ENCODE measurements around the gene PEX10.
"Not testable (repeated sequence)": the region's sequence is repeated elsewhere in the genome, so short reads cannot be mapped to it uniquely, and the experiment has no call there.

Gene PEX10

GRCh38 chr1:2412395-2412772 is at the start of gene PEX10:
Gene PEX10 (minus strand): TSS chr1:2412564. CDS start chr1:2412502, 62 bp downstream.
- peak; percentile 99 for DNase-seq

- no peak for DNase-seq
These were observed 48.8 kb upstream of the PEX10 start for GRCh38 chr1:2460996-2461751.

GRCh38 chr1:2460203-2460602 is 47.8 kb upstream of the PEX10 start:
- DNase-seq, result no peak

- DNase-seq, result no peak
These were observed 47.4 kb upstream of the PEX10 start for GRCh38 chr1:2459757-2460156.

- not testable (repeated sequence) for DNase-seq
These were observed 46.9 kb upstream of the PEX10 start for GRCh38 chr1:2459102-2459753.

- no peak for DNase-seq
These were observed 46.3 kb upstream of the PEX10 start for GRCh38 chr1:2458687-2459086.

- DNase-seq, result no peak
These were observed 45.1 kb upstream of the PEX10 start for GRCh38 chr1:2457444-2457843.

- DNase-seq, result no peak
These were observed 43.4 kb upstream of the PEX10 start for GRCh38 chr1:2455757-2456156.

GRCh38 chr1:2454227-2454626 is 41.9 kb upstream of the PEX10 start:
- DNase-seq, result no peak

- DNase-seq, result no peak
These were observed 40.6 kb upstream of the PEX10 start for GRCh38 chr1:2452932-2453315.

- DNase-seq, result no peak
These were observed 40.0 kb upstream of the PEX10 start for GRCh38 chr1:2452201-2452931.

- no peak for DNase-seq
These were observed 39.4 kb upstream of the PEX10 start for GRCh38 chr1:2451741-2452140.

GRCh38 chr1:2449636-2450454 is 37.5 kb upstream of the PEX10 start:
- DNase-seq, result no peak

- no peak for DNase-seq
These were observed 35.7 kb upstream of the PEX10 start for GRCh38 chr1:2448098-2448445.

- no peak for DNase-seq
These were observed 35.1 kb upstream of the PEX10 start for GRCh38 chr1:2447276-2448097.

- DNase-seq, result no peak
These were observed 34.5 kb upstream of the PEX10 start for GRCh38 chr1:2446861-2447260.

- no peak for DNase-seq
These were observed 34.0 kb upstream of the PEX10 start for GRCh38 chr1:2446394-2446793.

GRCh38 chr1:2445823-2446215 is 33.5 kb upstream of the PEX10 start:
- DNase-seq, result no peak

- no peak for DNase-seq
These were observed 32.9 kb upstream of the PEX10 start for GRCh38 chr1:2445162-2445822.

GRCh38 chr1:2444138-2444591 is 31.8 kb upstream of the PEX10 start:
- no peak for DNase-seq

- DNase-seq, result peak; percentile 14
These were observed 31.1 kb upstream of the PEX10 start for GRCh38 chr1:2443277-2444137.

Measured in stimulated activated CD4-positive, alpha-beta T cell treated with anti-CD3 and anti-CD28 coated beads, Interleukin-1b, Interleukin-23, amount 100 ng/mL, for 48 hours (primary cell).